Measurements from ENCODE around the gene ACP6. TPM values are rescaled to one million over a fixed set of nuclear protein-coding genes. Genes with fewer than 3 reads are reported as not detected.

The ACP6 gene
- total and polyA plus RNA-seq, 2 of the 13 experiments (the other 11 are each of a cell fraction or from before 2014, with no cell fraction given) = 18.1 to 33.7 TPM

DNA sequence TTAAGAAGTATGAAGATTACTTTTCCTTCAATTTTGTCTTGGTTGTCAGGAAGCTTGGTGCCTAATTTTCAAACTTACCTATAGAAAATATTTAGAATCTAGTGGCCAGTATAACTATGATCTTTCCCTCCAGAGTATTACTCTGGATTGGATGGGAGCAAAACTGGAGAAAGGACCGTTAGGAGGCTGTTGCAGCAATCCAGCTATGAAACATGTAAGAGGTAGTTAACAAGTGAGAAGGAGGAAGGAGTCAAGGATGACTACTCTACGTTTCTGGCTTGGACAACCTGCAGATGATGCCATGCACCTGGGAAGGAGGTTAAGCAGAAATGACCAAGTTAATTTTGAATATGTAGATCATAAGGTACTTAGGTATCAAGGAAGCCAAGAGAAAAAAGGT lies 3.5 kb upstream of the ACP6 start:
- BruUV-seq (replicated peaks) = no TSS peak
- in situ Hi-C loops (cut with HindIII; ENCODE audit: extremely low pct_ligation_motif_present, low pct_unique_long_range_greater_than_20kb) = no loop called here
- TF ChIP-seq NFYB (CRISPR knock-in tag; IDR thresholded peaks at IDR 0.05) (no peak), PATZ1 (CRISPR knock-in tag; IDR thresholded peaks at IDR 0.05) (no peak), ZNF710 (CRISPR knock-in tag; IDR thresholded peaks at IDR 0.05; ENCODE audit: borderline replicate concordance) (no peak), RCOR2 (CRISPR knock-in tag; IDR thresholded peaks at IDR 0.05) (no peak), EZH2 (conservative IDR thresholded peaks at IDR 0.05; ENCODE audit: low read depth, low read length) (no peak), ZBTB8A (CRISPR knock-in tag; IDR thresholded peaks at IDR 0.05; ENCODE audit: borderline replicate concordance, low read depth) (no peak), ZNF75D (CRISPR knock-in tag; IDR thresholded peaks at IDR 0.05; ENCODE audit: borderline replicate concordance) (no peak), ZNF335 (CRISPR knock-in tag; IDR thresholded peaks at IDR 0.05) (no peak), ZNF460 (CRISPR knock-in tag; IDR thresholded peaks at IDR 0.05; ENCODE audit: borderline replicate concordance) (no peak), ZNF20 (CRISPR knock-in tag; IDR thresholded peaks at IDR 0.05) (no peak), ZNF3 (CRISPR knock-in tag; IDR thresholded peaks at IDR 0.05) (no peak), POGZ (CRISPR knock-in tag; IDR thresholded peaks at IDR 0.05) (no peak)
- TF ChIP-seq, protein P1, sequence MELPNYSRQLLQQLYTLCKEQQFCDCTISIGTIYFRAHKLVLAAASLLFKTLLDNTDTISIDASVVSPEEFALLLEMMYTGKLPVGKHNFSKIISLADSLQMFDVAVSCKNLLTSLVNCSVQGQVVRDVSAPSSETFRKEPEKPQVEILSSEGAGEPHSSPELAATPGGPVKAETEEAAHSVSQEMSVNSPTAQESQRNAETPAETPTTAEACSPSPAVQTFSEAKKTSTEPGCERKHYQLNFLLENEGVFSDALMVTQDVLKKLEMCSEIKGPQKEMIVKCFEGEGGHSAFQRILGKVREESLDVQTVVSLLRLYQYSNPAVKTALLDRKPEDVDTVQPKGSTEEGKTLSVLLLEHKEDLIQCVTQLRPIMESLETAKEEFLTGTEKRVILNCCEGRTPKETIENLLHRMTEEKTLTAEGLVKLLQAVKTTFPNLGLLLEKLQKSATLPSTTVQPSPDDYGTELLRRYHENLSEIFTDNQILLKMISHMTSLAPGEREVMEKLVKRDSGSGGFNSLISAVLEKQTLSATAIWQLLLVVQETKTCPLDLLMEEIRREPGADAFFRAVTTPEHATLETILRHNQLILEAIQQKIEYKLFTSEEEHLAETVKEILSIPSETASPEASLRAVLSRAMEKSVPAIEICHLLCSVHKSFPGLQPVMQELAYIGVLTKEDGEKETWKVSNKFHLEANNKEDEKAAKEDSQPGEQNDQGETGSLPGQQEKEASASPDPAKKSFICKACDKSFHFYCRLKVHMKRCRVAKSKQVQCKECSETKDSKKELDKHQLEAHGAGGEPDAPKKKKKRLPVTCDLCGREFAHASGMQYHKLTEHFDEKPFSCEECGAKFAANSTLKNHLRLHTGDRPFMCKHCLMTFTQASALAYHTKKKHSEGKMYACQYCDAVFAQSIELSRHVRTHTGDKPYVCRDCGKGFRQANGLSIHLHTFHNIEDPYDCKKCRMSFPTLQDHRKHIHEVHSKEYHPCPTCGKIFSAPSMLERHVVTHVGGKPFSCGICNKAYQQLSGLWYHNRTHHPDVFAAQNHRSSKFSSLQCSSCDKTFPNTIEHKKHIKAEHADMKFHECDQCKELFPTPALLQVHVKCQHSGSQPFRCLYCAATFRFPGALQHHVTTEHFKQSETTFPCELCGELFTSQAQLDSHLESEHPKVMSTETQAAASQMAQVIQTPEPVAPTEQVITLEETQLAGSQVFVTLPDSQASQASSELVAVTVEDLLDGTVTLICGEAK (IDR thresholded peaks at IDR 0.05) = no peak
- TF ChIP-seq, protein P1 (CRISPR knock-in tag; IDR thresholded peaks at IDR 0.05) = no peak

More for the DNA sequence above, 3.5 kb upstream of the ACP6 start:
- Histone ChIP-seq H3K4me1 (ENCODE audit: insufficient read depth, low read length) (peaks cover 26% of the 10 kb centered on the region), H3K9me3 (ENCODE audit: low read length) (peaks cover 14% of the 10 kb centered on the region), H3K36me3 (replicated peaks in 1 of 2; ENCODE audit: control insufficient read depth in 1 of 2, insufficient read depth in 2 of 2, low read length in 2 of 2) (no peaks in the 10 kb centered on the region), H3K4me3 (replicated peaks in 1 of 3; ENCODE audit: insufficient read depth in 1 of 3, low read depth in 2 of 3, low read length in 3 of 3) (no peak overlapping the region), H4K20me1 (ENCODE audit: insufficient read depth, low read length) (no peaks in the 10 kb centered on the region), H3K4me2 (ENCODE audit: low read depth, low read length) (no peak overlapping the region), H3K27ac (ENCODE audit: extremely low read length, insufficient read depth, low read length) (no peak overlapping the region), H3K27me3 (ENCODE audit: control insufficient read depth in 1 of 2, insufficient read depth in 2 of 2, low read length in 2 of 2) (no peaks in the 10 kb centered on the region; a peak in 1 of 5 replicates), H3K9ac (ENCODE audit: insufficient read depth, low read depth, low read length) (no peak overlapping the region), H2AFZ (ENCODE audit: low read length) (no peak overlapping the region), H3K79me2 (ENCODE audit: insufficient read depth, low read length) (peaks cover 9% of the 10 kb centered on the region)
- POLR2A ChIA-PET = no interaction called here
- CTCF ChIA-PET (ENCODE audit: low intra/inter-chr PET ratio, low total read pairs) = no interaction called here
- intact Hi-C loops (cut with micrococcal nuclease; ENCODE audit: unreplicated experiment) = no loop called here
- FAIRE-seq (no peak), DNase-seq (ENCODE audit: low spot score) (no peak), ATAC-seq (no peak)
- 44% methylated on average over 2 of the region's 2 CpGs for WGBS (ENCODE audit: low lambda C conversion rate)
